Uterus (tissue), 4 donors: ENCODE measurements around the gene TIMM10B. TPM values are rescaled to one million over a fixed set of nuclear protein-coding genes. Genes with fewer than 3 reads are reported as not detected.

Experiments used
- DNase-seq, 2 donors: peaks; one replicate each; pipeline ENCODE4 v3.0.0-alpha.2; 2019 to 2020
- H3K27ac ChIP-seq, 2 donors: fragments of 200-600 bp; sonication (generic); 1 replicate in 1 of 2; 2 replicates in 1 of 2; pipeline ENCODE4 v1.5.1; 2016 to 2018
- H3K27me3 ChIP-seq, 2 donors: fragments of 200-600 bp; sonication (generic); one replicate each; pipeline ENCODE4 v1.5.1; 2018 to 2019; ENCODE audit warnings: control low read depth in 1 of 2
- H3K36me3 ChIP-seq, 2 donors: fragments of 200-600 bp; sonication (generic); one replicate each; pipeline ENCODE4 v1.5.1; 2019; ENCODE audit warnings: control low read depth in 1 of 2
- H3K4me1 ChIP-seq, 2 donors: fragments of 200-600 bp; sonication (generic); one replicate each; pipeline ENCODE4 v1.5.1; 2018 to 2019; ENCODE audit warnings: control low read depth in 1 of 2
- H3K4me3 ChIP-seq, 2 donors: fragments of 200-600 bp; sonication (generic); 1 replicate in 1 of 2; 2 replicates in 1 of 2; pipeline ENCODE4 v1.5.1; 2018 to 2019; ENCODE audit warnings: mild to moderate bottlenecking in 1 of 2
- H3K9me3 ChIP-seq, 2 donors: fragments of 200-600 bp; sonication (generic); one replicate each; pipeline ENCODE4 v1.5.1; 2019; ENCODE audit warnings: control low read depth in 1 of 2
- POLR2A ChIP-seq, 2 donors: fragments of 450-650 bp; IDR thresholded peaks; one replicate each; pipeline ENCODE4 v1.6.1; 2016; ENCODE audit warnings: antibody characterized with exemption in 2 of 2, mild to moderate bottlenecking in 1 of 2, moderate library complexity in 1 of 2
- intact Hi-C: fragments of 100-400 bp; cut with DNase I; formaldehyde crosslinking; loops from one replicate; pipeline ENCODE4 v1.15.1; 2023; ENCODE audit warnings: low total_unique reads
- total RNA-seq, 4 donors: library from RNA; depleted of rRNA in 3 of 4; stranded (reverse); fragments of >200 nt in 3 of 4; gene quantifications; one replicate each; pipeline versions ENCODE4 v1.1.0 to v1.2.4, GENCODE V29; 2014 to 2023
- TF ChIP-seq, protein P1 (sequence below), 4 experiments: fragments of 200-600 bp in 2 of 4; fragments of 450-650 bp in 2 of 4; sonication (generic) in 2 of 4; IDR thresholded peaks; one replicate each; pipeline ENCODE4 v1.5.1; 2016 to 2019; ENCODE audit warnings: antibody characterized with exemption in 4 of 4, mild to moderate bottlenecking in 2 of 4, moderate library complexity in 1 of 4
- donor health status: DM: yes; HTN: yes; CAD: no.

The TIMM10B gene
- total RNA-seq, 4 donors from 2014 or later, result 7.9 to 40.7 (median 28.4) TPM

DNA sequence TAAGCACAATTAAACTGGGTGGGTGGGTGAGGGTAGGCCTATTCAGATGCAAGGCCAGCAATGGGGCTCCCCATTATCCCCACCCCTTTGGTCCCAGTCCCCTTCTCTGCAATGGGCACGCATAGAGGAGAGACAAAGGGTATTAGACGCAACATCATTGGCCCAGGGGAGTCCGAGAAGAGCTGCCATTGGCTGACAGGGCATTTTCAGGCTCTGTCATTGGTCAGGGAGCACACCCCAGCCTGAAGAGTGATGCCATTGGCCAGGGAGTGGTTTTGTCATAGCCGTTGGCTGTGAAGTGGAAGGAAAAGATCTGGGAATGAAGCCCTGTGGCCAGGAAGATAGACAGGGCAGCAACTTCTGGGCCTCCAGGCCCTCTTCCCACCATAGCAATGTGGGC is 4.7 kb upstream of the TIMM10B start:
- H3K4me1 ChIP-seq, result peaks cover 0 to 13% of the 10 kb centered on the region in 2 donors
- H3K36me3 ChIP-seq, result no peaks in the 10 kb centered on the region
- H3K9me3 ChIP-seq, result no peaks in the 10 kb centered on the region
- no peak overlapping the region for H3K4me3 ChIP-seq
- TF ChIP-seq, protein P1, sequence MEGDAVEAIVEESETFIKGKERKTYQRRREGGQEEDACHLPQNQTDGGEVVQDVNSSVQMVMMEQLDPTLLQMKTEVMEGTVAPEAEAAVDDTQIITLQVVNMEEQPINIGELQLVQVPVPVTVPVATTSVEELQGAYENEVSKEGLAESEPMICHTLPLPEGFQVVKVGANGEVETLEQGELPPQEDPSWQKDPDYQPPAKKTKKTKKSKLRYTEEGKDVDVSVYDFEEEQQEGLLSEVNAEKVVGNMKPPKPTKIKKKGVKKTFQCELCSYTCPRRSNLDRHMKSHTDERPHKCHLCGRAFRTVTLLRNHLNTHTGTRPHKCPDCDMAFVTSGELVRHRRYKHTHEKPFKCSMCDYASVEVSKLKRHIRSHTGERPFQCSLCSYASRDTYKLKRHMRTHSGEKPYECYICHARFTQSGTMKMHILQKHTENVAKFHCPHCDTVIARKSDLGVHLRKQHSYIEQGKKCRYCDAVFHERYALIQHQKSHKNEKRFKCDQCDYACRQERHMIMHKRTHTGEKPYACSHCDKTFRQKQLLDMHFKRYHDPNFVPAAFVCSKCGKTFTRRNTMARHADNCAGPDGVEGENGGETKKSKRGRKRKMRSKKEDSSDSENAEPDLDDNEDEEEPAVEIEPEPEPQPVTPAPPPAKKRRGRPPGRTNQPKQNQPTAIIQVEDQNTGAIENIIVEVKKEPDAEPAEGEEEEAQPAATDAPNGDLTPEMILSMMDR (IDR thresholded peaks at IDR 0.05), result no peak
- no peak for TF ChIP-seq POLR2A (IDR thresholded peaks at IDR 0.05)
- DNase-seq, result no peak
- H3K27me3 ChIP-seq, result no peaks in the 10 kb centered on the region
- intact Hi-C loops, result no loop called here
- no peak overlapping the region for H3K27ac ChIP-seq

DNA sequence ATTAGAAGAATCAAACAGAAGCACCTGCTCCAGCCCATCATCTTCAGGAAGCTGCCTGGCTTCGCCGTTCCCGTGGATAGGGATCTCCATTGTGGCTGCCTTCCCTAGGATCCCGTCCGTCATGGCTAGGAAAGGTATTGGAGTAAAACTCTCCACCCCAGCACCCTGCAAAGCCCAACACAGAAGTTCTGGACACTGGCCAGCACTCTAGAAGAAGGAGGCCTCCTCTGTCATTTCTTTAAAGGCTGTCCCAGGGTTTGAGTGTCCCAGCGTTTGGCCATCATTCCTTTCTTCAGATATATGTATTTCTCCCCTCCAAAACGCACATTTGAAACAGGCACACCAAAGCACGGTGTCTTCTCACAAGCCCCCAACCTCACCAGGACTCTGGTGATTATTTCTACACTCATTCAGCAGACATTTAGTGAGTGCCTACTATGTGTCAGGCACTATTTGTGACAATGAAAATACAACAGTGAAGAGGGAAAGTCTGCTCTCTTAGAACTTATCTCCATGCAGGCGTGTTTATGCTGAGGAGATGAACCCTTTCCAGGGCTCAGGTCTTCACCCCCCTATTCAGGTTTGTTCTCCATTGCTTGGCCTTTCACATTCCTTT is 894 bp upstream of the TIMM10B start:
- peak in 1 of 2 donors; percentile 28 for DNase-seq
- Histone ChIP-seq H3K27me3 (no peaks in the 10 kb centered on the region), H3K36me3 (no peaks in the 10 kb centered on the region), H3K4me1 (peaks cover 6% of the 10 kb centered on the region in 2 donors), H3K27ac (peak overlapping the region; percentile 93 to 94), H3K9me3 (no peaks in the 10 kb centered on the region), H3K4me3 (peak overlapping the region; percentile 84 to 92)
- TF ChIP-seq, protein P1 (IDR thresholded peaks at IDR 0.05), result no peak
- TF ChIP-seq POLR2A (IDR thresholded peaks at IDR 0.05), result no peak
- intact Hi-C loops, result no loop called here

DNA sequence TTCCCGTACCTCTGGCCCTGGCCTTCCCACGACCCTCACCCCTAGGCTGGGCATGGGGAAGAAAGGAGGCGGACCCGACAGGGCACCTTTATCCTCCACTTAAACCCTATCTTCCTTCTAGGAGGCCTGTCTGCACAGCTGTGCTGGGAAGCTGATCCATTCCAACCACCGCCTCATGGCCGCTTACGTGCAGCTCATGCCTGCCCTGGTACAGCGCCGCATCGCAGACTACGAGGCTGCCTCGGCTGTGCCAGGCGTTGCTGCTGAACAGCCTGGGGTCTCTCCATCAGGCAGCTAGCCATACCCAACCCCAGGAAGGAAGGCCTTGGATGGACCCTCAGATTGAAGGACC is 599 bp downstream of the TIMM10B start:
- TF ChIP-seq POLR2A (IDR thresholded peaks at IDR 0.05), result no peak
- TF ChIP-seq, protein P1 (IDR thresholded peaks at IDR 0.05), result no peak
- H3K4me3 ChIP-seq, result peak overlapping the region; percentile 84 to 92
- peaks cover 6% of the 10 kb centered on the region in 2 donors for H3K4me1 ChIP-seq
- peak overlapping the region; percentile 93 to 94 for H3K27ac ChIP-seq
- no peaks in the 10 kb centered on the region for H3K9me3 ChIP-seq
- no peaks in the 10 kb centered on the region for H3K27me3 ChIP-seq
- DNase-seq, result no peak
- intact Hi-C loops, result no loop called here
- no peaks in the 10 kb centered on the region for H3K36me3 ChIP-seq

DNA sequence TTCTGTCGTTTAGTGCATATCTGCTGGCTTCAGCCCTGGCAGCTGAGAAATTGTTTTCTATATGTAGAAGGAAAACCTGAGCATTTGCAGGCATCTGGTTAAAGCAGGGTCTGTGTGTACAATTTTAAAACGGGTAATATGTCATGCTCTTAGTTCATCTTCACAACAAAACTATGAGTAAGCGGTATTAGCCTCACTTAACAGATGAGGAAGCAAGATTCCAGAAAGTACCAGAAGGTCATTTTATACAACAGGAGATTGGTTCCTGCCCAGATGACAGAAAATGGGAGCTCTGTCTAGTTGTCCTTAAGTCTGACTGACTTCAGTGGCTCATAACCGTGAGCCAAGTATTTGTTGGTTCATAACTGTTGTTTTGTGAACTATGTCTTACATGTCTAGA is 1.1 kb downstream of the TIMM10B start:
- intact Hi-C loops, result no loop called here
- DNase-seq, result no peak
- peaks cover 6% of the 10 kb centered on the region in 2 donors for H3K4me1 ChIP-seq
- peak overlapping the region; percentile 84 to 92 for H3K4me3 ChIP-seq
- TF ChIP-seq POLR2A (IDR thresholded peaks at IDR 0.05), result no peak
- TF ChIP-seq, protein P1 (IDR thresholded peaks at IDR 0.05), result no peak
- H3K27ac ChIP-seq, result peak overlapping the region; percentile 93 to 94
- no peaks in the 10 kb centered on the region for H3K36me3 ChIP-seq
- H3K9me3 ChIP-seq, result no peaks in the 10 kb centered on the region
- no peaks in the 10 kb centered on the region for H3K27me3 ChIP-seq

DNA sequence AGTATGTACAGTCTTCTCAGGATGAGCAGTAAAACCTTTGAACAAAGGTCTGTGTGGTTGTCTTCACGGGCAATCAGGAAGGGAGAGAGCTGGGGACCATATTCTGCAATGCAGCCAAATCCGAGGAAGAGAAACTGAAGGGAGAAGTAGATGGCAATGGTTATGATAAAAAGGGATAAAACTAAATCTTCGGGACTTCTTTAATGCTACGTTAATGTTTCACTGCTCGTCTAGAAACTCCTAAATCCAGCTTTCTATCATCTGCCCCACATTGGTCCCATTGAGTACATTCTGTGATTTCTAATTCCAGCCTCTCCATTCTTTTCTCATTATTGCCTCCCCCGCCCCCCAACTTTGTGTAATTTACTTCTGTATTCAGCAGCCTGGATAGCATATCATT is 1.7 kb downstream of the TIMM10B start:
- Histone ChIP-seq H3K9me3 (no peaks in the 10 kb centered on the region), H3K4me1 (peaks cover 6% of the 10 kb centered on the region in 2 donors), H3K27ac (no peak overlapping the region), H3K27me3 (no peaks in the 10 kb centered on the region), H3K4me3 (no peak overlapping the region), H3K36me3 (no peaks in the 10 kb centered on the region)
- DNase-seq, result no peak
- intact Hi-C loops, result no loop called here
- no peak for TF ChIP-seq POLR2A (IDR thresholded peaks at IDR 0.05)
- TF ChIP-seq, protein P1 (IDR thresholded peaks at IDR 0.05), result no peak
